Caco-2 (cell line): Measurements from ENCODE around the gene NAP1L4. TPM values are rescaled to one million over a fixed set of nuclear protein-coding genes. Genes with fewer than 3 reads are reported as not detected.

Experiments used
- BruUV-seq: library from RNA; stranded (reverse); fragments of 400-500 nt; replicated peaks from 2 replicates; lab custom pipeline; 2021; lab: Mats Ljungman, UMichigan
- CTCF ChIA-PET: fragments of 300-600 bp; sonication (Branson Sonifier 250); formaldehyde crosslinking; loops from one replicate; lab custom pipeline; 2022; ENCODE audit warnings: antibody characterized with exemption; lab: Charles Lee
- POLR2A ChIA-PET: fragments of 300-600 bp; sonication (Branson Sonifier 250); formaldehyde crosslinking; loops from one replicate; lab custom pipeline; 2022; ENCODE audit warnings: antibody characterized with exemption; lab: Charles Lee
- DNase-seq, 2 experiments: peaks; one replicate each; pipeline versions ENCODE4 v3.0.0 to v3.0.0-alpha.2; 2020 to 2022
- H3K27me3 ChIP-seq: replicated peaks from 2 replicates; pipeline ENCODE4 v1.6.0; 2011; ENCODE audit warnings: low read length; ENCODE audit not compliant: control insufficient read depth, insufficient read depth
- H3K36me3 ChIP-seq: 2 replicates; pipeline ENCODE4 v1.5.1; 2011; ENCODE audit warnings: low read length; ENCODE audit not compliant: control insufficient read depth, insufficient read depth
- H3K4me1 ChIP-seq: fragments of 250-450 bp; sonication (Bioruptor Pico); 2 replicates; pipeline ENCODE4 v1.5.1; 2020; ENCODE audit warnings: mild to moderate bottlenecking
- H3K4me3 ChIP-seq: 2 replicates; pipeline ENCODE4 v1.5.1; 2011; ENCODE audit warnings: low read depth, mild to moderate bottlenecking, control low read depth, low read length
- H3K9me3 ChIP-seq: fragments of 250-450 bp; sonication (Bioruptor Pico); 2 replicates; pipeline ENCODE4 v1.5.1; 2020; ENCODE audit warnings: mild to moderate bottlenecking, moderate library complexity
- H3K27ac Mint-ChIP-seq: one replicate; pipeline ENCODE4 v1.8.0; 2022; ENCODE audit warnings: mixed read lengths; ENCODE audit not compliant: unreplicated experiment
- H3K27me3 Mint-ChIP-seq: one replicate; pipeline ENCODE4 v1.8.0; 2022; ENCODE audit warnings: mixed read lengths; ENCODE audit not compliant: insufficient read depth, unreplicated experiment
- H3K36me3 Mint-ChIP-seq: one replicate; pipeline ENCODE4 v1.8.0; 2022; ENCODE audit warnings: mild to moderate bottlenecking, mixed read lengths; ENCODE audit not compliant: insufficient read depth, unreplicated experiment
- H3K4me1 Mint-ChIP-seq: one replicate; pipeline ENCODE4 v1.8.0; 2022; ENCODE audit warnings: low read depth, mixed read lengths; ENCODE audit not compliant: unreplicated experiment
- H3K4me3 Mint-ChIP-seq: one replicate; pipeline ENCODE4 v1.8.0; 2022; ENCODE audit warnings: mild to moderate bottlenecking, moderate library complexity, mixed read lengths; ENCODE audit not compliant: unreplicated experiment
- H3K9me3 Mint-ChIP-seq: one replicate; pipeline ENCODE4 v1.8.0; 2022; ENCODE audit warnings: mixed read lengths; ENCODE audit not compliant: unreplicated experiment
- intact Hi-C: fragments of 100-400 bp; cut with micrococcal nuclease; formaldehyde crosslinking; loops from one replicate; pipeline ENCODE4 v1.10.0; 2022; ENCODE audit not compliant: unreplicated experiment
- total RNA-seq: library from RNA; stranded (reverse); gene quantifications from 2 replicates; pipeline ENCODE4 v1.2.3, GENCODE V29; 2022
- TF ChIP-seq, protein P1 (sequence below), 2 experiments: fragments of 200-600 bp in 1 of 2; IDR thresholded peaks; 1 replicate in 1 of 2; 2 replicates in 1 of 2; pipeline versions ENCODE4 v1.5.1 to v1.8.0; 2011 to 2022; ENCODE audit warnings: antibody characterized with exemption in 1 of 2, control low read depth in 1 of 2, inconsistent platforms in 1 of 2, low read depth in 1 of 2, low read length in 1 of 2, mild to moderate bottlenecking in 1 of 2, moderate library complexity in 1 of 2; ENCODE audit not compliant: insufficient read depth in 1 of 2, severe bottlenecking in 1 of 2, unreplicated experiment in 1 of 2

The NAP1L4 gene
- total RNA-seq, 1 experiment from 2014 or later, result 215 TPM

DNA sequence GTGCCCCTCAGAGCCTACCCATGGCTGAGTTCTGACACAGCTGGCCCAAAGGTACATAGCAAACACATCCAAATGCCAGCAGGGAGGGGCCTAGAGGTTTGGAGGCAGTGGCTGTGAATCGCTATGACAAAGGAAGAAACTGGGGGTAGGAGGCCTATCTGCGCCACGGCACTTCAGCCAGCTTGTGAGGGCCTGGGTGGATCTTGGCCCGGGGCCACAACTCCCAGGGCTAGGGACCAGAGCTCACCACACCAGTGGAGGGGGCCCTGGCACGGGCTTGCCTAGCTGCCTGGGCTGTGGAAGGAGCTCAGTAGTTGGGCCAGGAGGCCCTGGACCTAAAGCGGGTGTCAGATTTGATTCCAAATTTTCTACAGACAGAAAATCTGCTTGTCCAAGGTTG lies 9.4 kb upstream of the NAP1L4 start:
- CTCF ChIA-PET, result no interaction called here
- Mint-ChIP-seq H3K9me3 (no peaks in the 10 kb centered on the region), H3K36me3 (peaks cover 74% of the 10 kb centered on the region), H3K27me3 (no peaks in the 10 kb centered on the region), H3K4me1 (no peaks in the 10 kb centered on the region), H3K4me3 (no peak overlapping the region), H3K27ac (no peak overlapping the region)
- TF ChIP-seq, protein P1, sequence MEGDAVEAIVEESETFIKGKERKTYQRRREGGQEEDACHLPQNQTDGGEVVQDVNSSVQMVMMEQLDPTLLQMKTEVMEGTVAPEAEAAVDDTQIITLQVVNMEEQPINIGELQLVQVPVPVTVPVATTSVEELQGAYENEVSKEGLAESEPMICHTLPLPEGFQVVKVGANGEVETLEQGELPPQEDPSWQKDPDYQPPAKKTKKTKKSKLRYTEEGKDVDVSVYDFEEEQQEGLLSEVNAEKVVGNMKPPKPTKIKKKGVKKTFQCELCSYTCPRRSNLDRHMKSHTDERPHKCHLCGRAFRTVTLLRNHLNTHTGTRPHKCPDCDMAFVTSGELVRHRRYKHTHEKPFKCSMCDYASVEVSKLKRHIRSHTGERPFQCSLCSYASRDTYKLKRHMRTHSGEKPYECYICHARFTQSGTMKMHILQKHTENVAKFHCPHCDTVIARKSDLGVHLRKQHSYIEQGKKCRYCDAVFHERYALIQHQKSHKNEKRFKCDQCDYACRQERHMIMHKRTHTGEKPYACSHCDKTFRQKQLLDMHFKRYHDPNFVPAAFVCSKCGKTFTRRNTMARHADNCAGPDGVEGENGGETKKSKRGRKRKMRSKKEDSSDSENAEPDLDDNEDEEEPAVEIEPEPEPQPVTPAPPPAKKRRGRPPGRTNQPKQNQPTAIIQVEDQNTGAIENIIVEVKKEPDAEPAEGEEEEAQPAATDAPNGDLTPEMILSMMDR (IDR thresholded peaks at IDR 0.05; ENCODE audit: insufficient read depth in 1 of 2, low read depth in 1 of 2, low read length in 1 of 2, severe bottlenecking in 1 of 2, unreplicated experiment in 1 of 2), result no peak
- H3K4me3 ChIP-seq, result no peak overlapping the region
- intact Hi-C loops, result no loop called here
- DNase-seq, result no peak
- no peaks in the 10 kb centered on the region for H3K9me3 ChIP-seq
- no peaks in the 10 kb centered on the region for H3K27me3 ChIP-seq
- POLR2A ChIA-PET, result interaction anchor here (1.8 kb wide), 1 partner anchor 10 kb away, joined by 5 read pairs; the partner anchor contains the start of gene NAP1L4
- peaks cover 1% of the 10 kb centered on the region; the same call in 1 of the 2 replicates for H3K36me3 ChIP-seq
- no TSS peak for BruUV-seq
- no peaks in the 10 kb centered on the region for H3K4me1 ChIP-seq

DNA sequence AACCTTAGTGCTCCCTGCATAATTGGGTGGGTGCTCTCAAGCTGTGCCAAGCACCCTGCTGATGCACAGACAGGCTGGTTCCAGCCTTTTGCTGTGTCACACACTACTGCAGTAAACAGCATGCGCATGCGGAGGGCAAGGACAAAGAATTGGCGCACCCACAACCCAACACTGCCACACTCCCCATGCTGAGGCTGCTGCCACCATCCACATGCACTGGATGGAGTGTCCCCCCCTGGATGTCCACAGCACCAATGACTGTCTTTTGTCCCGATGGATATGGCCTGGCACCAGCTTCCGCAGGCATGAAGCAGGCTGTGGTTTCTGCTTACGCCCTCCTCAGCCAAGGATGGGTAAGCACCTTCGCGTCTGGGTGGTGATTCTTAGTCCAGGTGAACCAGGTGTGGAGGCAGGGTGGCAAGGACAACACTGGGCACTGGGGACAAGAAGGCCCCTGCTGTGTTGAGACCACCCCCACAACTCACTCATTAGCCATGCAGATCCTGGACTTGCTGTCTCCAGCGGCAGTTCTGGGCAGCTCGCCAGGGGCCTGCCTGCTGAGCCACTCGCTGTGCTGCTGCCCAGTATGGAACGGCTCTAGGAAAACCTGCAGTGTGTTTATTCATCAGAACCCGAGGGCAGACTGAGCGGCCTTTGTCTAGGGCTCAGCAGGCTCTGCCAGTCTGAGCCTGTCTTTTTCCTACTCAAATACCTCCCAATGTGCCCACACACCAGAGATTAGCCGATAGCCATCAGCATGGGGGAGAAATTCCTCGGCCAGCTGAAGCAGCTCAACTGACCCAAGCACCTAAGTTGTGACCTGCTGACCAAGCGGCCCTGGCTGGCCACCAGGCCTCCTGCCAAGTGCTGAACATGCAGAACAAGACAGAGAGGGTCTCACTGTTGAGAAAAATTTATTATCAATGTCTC lies 8.2 kb upstream of the NAP1L4 start:
- no TSS peak for BruUV-seq
- H3K9me3 ChIP-seq, result no peaks in the 10 kb centered on the region
- no peak for DNase-seq
- CTCF ChIA-PET, result no interaction called here
- H3K4me3 ChIP-seq, result no peak overlapping the region
- Mint-ChIP-seq H3K27ac (no peak overlapping the region), H3K4me3 (no peak overlapping the region), H3K36me3 (peaks cover 70% of the 10 kb centered on the region), H3K4me1 (no peaks in the 10 kb centered on the region), H3K27me3 (no peaks in the 10 kb centered on the region), H3K9me3 (no peaks in the 10 kb centered on the region)
- H3K27me3 ChIP-seq, result no peaks in the 10 kb centered on the region
- intact Hi-C loops, result no loop called here
- no peaks in the 10 kb centered on the region for H3K4me1 ChIP-seq
- TF ChIP-seq, protein P1 (IDR thresholded peaks at IDR 0.05; ENCODE audit: insufficient read depth in 1 of 2, low read depth in 1 of 2, low read length in 1 of 2, severe bottlenecking in 1 of 2, unreplicated experiment in 1 of 2), result no peak
- H3K36me3 ChIP-seq, result peaks cover 1% of the 10 kb centered on the region; the same call in 1 of the 2 replicates
- POLR2A ChIA-PET, result interaction anchor here (1.8 kb wide), 1 partner anchor 8 kb away, joined by 5 read pairs; the partner anchor contains the start of gene NAP1L4

DNA sequence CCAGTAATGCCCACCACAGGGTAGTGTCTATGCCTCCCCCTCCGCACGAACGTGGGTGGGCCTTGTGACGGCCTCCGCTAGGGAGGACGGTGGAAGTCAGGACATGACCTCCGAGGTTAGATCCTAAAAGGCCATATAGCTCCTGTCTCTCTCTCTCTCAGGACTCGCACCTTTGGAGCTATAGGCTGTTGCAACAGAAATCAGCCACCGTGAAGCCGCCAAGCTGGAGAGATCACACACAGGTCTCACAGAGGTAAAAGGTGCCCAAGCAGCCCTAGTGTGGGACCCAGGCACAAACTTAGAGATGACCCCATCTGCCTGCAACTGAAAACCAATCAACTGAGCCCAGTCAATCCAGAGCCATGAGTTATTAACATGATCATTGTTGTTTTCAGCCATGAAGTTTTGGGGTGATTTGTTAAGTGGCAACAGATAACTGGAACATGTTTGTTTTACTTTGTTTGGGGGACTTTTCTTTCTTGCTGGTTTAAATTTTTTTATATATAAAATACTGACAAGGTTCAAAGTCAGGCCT lies 7.4 kb upstream of the NAP1L4 start:
- H3K27ac Mint-ChIP-seq, result no peak overlapping the region

More for the DNA sequence above, 7.4 kb upstream of the NAP1L4 start:
- no peak for DNase-seq
- TF ChIP-seq, protein P1 (IDR thresholded peaks at IDR 0.05; ENCODE audit: insufficient read depth in 1 of 2, low read depth in 1 of 2, low read length in 1 of 2, severe bottlenecking in 1 of 2, unreplicated experiment in 1 of 2), result no peak
- no TSS peak for BruUV-seq
- intact Hi-C loops, result no loop called here
- peaks cover 1% of the 10 kb centered on the region; the same call in 1 of the 2 replicates for H3K36me3 ChIP-seq
- no peaks in the 10 kb centered on the region for H3K9me3 ChIP-seq
- CTCF ChIA-PET, result no interaction called here
- H3K36me3 Mint-ChIP-seq, result peaks cover 69% of the 10 kb centered on the region
- no peaks in the 10 kb centered on the region for H3K4me1 ChIP-seq
- H3K4me3 Mint-ChIP-seq, result no peak overlapping the region
- H3K4me1 Mint-ChIP-seq, result no peaks in the 10 kb centered on the region
- H3K27me3 ChIP-seq, result no peaks in the 10 kb centered on the region
- H3K27me3 Mint-ChIP-seq, result no peaks in the 10 kb centered on the region
- H3K9me3 Mint-ChIP-seq, result no peaks in the 10 kb centered on the region
- H3K4me3 ChIP-seq, result no peak overlapping the region
- POLR2A ChIA-PET, result no interaction called here
